ENCODE results near the gene TMEM218.

Gene TMEM218

GRCh38 chr11:125073616-125074483, 37.6 kb downstream of the TMEM218 start:
- Histone ChIP-seq H3K4me3 (replicated peaks; ENCODE audit: insufficient read depth, low read length) (no peak overlapping the region), H3K27ac (replicated peaks) (no peak overlapping the region), H3K27me3 (ENCODE audit: insufficient read depth, poor library complexity, severe bottlenecking) (no peaks in the 10 kb centered on the region)
- TF ChIP-seq, protein P1, sequence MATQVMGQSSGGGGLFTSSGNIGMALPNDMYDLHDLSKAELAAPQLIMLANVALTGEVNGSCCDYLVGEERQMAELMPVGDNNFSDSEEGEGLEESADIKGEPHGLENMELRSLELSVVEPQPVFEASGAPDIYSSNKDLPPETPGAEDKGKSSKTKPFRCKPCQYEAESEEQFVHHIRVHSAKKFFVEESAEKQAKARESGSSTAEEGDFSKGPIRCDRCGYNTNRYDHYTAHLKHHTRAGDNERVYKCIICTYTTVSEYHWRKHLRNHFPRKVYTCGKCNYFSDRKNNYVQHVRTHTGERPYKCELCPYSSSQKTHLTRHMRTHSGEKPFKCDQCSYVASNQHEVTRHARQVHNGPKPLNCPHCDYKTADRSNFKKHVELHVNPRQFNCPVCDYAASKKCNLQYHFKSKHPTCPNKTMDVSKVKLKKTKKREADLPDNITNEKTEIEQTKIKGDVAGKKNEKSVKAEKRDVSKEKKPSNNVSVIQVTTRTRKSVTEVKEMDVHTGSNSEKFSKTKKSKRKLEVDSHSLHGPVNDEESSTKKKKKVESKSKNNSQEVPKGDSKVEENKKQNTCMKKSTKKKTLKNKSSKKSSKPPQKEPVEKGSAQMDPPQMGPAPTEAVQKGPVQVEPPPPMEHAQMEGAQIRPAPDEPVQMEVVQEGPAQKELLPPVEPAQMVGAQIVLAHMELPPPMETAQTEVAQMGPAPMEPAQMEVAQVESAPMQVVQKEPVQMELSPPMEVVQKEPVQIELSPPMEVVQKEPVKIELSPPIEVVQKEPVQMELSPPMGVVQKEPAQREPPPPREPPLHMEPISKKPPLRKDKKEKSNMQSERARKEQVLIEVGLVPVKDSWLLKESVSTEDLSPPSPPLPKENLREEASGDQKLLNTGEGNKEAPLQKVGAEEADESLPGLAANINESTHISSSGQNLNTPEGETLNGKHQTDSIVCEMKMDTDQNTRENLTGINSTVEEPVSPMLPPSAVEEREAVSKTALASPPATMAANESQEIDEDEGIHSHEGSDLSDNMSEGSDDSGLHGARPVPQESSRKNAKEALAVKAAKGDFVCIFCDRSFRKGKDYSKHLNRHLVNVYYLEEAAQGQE (IDR thresholded peaks at IDR 0.05; ENCODE audit: insufficient replicate concordance, low read depth): no peak
- TF ChIP-seq SPI1 (IDR thresholded peaks at IDR 0.05; ENCODE audit: borderline replicate concordance, low read depth) (no peak), POLR2AphosphoS5 (IDR thresholded peaks at IDR 0.05; ENCODE audit: low read depth) (no peak), GABPA (IDR thresholded peaks at IDR 0.05; ENCODE audit: low read depth) (no peak)
- TF ChIP-seq, protein P2, sequence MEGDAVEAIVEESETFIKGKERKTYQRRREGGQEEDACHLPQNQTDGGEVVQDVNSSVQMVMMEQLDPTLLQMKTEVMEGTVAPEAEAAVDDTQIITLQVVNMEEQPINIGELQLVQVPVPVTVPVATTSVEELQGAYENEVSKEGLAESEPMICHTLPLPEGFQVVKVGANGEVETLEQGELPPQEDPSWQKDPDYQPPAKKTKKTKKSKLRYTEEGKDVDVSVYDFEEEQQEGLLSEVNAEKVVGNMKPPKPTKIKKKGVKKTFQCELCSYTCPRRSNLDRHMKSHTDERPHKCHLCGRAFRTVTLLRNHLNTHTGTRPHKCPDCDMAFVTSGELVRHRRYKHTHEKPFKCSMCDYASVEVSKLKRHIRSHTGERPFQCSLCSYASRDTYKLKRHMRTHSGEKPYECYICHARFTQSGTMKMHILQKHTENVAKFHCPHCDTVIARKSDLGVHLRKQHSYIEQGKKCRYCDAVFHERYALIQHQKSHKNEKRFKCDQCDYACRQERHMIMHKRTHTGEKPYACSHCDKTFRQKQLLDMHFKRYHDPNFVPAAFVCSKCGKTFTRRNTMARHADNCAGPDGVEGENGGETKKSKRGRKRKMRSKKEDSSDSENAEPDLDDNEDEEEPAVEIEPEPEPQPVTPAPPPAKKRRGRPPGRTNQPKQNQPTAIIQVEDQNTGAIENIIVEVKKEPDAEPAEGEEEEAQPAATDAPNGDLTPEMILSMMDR (IDR thresholded peaks at IDR 0.05; ENCODE audit: insufficient read depth, low read length): no peak
- no peak for DNase-seq (ENCODE audit: low read depth in 1 of 2, low spot score in 1 of 2)

- H3K27me3 ChIP-seq (ENCODE audit: insufficient read depth, poor library complexity, severe bottlenecking): no peaks in the 10 kb centered on the region
- no peak for DNase-seq (ENCODE audit: low read depth in 1 of 2, low spot score in 1 of 2)
- no peak for TF ChIP-seq SPI1 (IDR thresholded peaks at IDR 0.05; ENCODE audit: borderline replicate concordance, low read depth)
- TF ChIP-seq, protein P2 (IDR thresholded peaks at IDR 0.05; ENCODE audit: insufficient read depth, low read length): no peak
- no peak for TF ChIP-seq GABPA (IDR thresholded peaks at IDR 0.05; ENCODE audit: low read depth)
- TF ChIP-seq POLR2AphosphoS5 (IDR thresholded peaks at IDR 0.05; ENCODE audit: low read depth): no peak
- TF ChIP-seq, protein P1 (IDR thresholded peaks at IDR 0.05; ENCODE audit: insufficient replicate concordance, low read depth): no peak
- no peak overlapping the region for H3K4me3 ChIP-seq (replicated peaks; ENCODE audit: insufficient read depth, low read length)
- H3K27ac ChIP-seq (replicated peaks): no peak overlapping the region
Measured at GRCh38 chr11:125072961-125073590, 38.4 kb downstream of the TMEM218 start.

DNA sequence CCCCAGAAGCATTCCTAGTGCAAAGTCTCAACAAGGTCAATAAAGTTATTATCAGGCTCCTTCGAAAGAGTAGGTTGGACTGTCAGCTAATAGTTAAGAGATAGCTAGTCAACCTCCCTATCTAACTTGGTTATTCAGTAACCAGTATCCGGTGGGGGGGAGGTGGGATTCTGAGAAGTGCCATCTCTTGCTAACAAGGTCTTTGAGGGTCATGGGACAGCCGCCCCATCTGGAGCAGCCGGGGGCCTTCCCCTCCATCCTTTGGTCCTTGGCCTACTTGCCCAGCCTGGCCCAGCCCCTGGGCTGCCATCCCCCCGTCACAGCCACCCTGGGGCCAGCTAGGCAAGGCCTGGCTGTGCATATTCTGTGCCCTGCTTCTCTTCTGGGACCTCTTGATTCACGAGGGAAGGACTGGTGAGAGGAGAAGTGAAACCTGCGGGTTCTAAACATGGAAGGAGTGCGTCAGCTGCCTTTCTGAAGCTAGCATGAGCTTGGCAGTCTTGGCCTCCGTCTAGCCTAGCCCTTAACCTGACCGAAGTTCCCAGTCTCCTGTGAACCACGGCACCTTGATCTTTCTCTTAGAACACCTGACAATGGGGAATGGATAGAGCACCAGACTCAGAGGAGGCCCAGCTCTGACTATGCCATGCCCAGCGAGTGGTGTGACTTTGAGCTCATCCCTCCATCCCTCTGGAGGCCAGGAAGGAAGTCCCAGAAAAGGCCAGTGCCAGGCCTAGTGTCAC, 39.0 kb downstream of the TMEM218 start:
- TF ChIP-seq SPI1 (IDR thresholded peaks at IDR 0.05; ENCODE audit: borderline replicate concordance, low read depth) (0 out of 2 replicates have a peak, but pooled peaks have one; percentile 4), POLR2AphosphoS5 (IDR thresholded peaks at IDR 0.05; ENCODE audit: low read depth) (no peak)
- H3K27me3 ChIP-seq (ENCODE audit: insufficient read depth, poor library complexity, severe bottlenecking): no peaks in the 10 kb centered on the region
- peak overlapping the region; percentile 73; the same call in 1 of the 2 replicates for H3K27ac ChIP-seq (replicated peaks)
- H3K4me3 ChIP-seq (replicated peaks; ENCODE audit: insufficient read depth, low read length): no peak overlapping the region
- DNase-seq (ENCODE audit: low read depth in 1 of 2, low spot score in 1 of 2): peak in 1 of 2 experiments; percentile 72

- DNase-seq (ENCODE audit: low read depth in 1 of 2, low spot score in 1 of 2): no peak
- TF ChIP-seq GABPA (IDR thresholded peaks at IDR 0.05; ENCODE audit: low read depth) (no peak), SPI1 (IDR thresholded peaks at IDR 0.05; ENCODE audit: borderline replicate concordance, low read depth) (no peak), POLR2AphosphoS5 (IDR thresholded peaks at IDR 0.05; ENCODE audit: low read depth) (no peak)
- TF ChIP-seq, protein P2 (IDR thresholded peaks at IDR 0.05; ENCODE audit: insufficient read depth, low read length): no peak
- TF ChIP-seq, protein P1 (IDR thresholded peaks at IDR 0.05; ENCODE audit: insufficient replicate concordance, low read depth): no peak
- no peak overlapping the region for H3K4me3 ChIP-seq (replicated peaks; ENCODE audit: insufficient read depth, low read length)
- no peaks in the 10 kb centered on the region for H3K27me3 ChIP-seq (ENCODE audit: insufficient read depth, poor library complexity, severe bottlenecking)
- H3K27ac ChIP-seq (replicated peaks): peak overlapping the region; percentile 73
Measured at GRCh38 chr11:125071846-125072217, 39.6 kb downstream of the TMEM218 start.

Data from HL-60 (cell line).